ENCODE data around the gene SYNRG.

- TF ChIP-seq POLR2A (IDR thresholded peaks at IDR 0.05; ENCODE audit: low read depth, low read length) (no peak), POLR2AphosphoS5 (IDR thresholded peaks at IDR 0.05; ENCODE audit: low read depth, low read length) (no peak)
Measured at GRCh38 chr17:37605081-37605480, 4.1 kb downstream of the SYNRG start.
